Gastrocnemius medialis (tissue), 4 donors: ENCODE data around the gene AGAP1. TPM values are rescaled to one million over a fixed set of nuclear protein-coding genes. Genes with fewer than 3 reads are reported as not detected.

Experiments used
- ATAC-seq, 2 donors: fragments of 150-250 bp; one replicate each; pipeline ENCODE4 v1.9.1; 2016
- DNase-seq, 2 donors: peaks; one replicate each; pipeline ENCODE4 v3.0.0-alpha.2; 2019
- H3K27ac ChIP-seq, 4 donors: fragments of 200-600 bp; sonication (generic); 1 replicate in 1 of 4; 2 replicates in 3 of 4; pipeline ENCODE4 v1.5.1; 2016 to 2018; ENCODE audit warnings: mild to moderate bottlenecking in 2 of 4, moderate library complexity in 1 of 4
- H3K27me3 ChIP-seq, 3 donors: fragments of 200-600 bp; sonication (generic) in 2 of 3; 1 replicate in 1 of 3; 2 replicates in 2 of 3; pipeline versions ENCODE4 v1.5.1 to v1.6.0; 2016 to 2019; ENCODE audit warnings: mild to moderate bottlenecking in 1 of 3, moderate library complexity in 1 of 3
- H3K36me3 ChIP-seq, 2 donors: fragments of 200-600 bp; sonication (generic) in 1 of 2; one replicate each; pipeline ENCODE4 v1.5.1; 2017 to 2018
- H3K4me1 ChIP-seq, 2 donors: fragments of 200-600 bp; sonication (generic) in 1 of 2; one replicate each; pipeline ENCODE4 v1.5.1; 2016 to 2017; ENCODE audit warnings: mild to moderate bottlenecking in 2 of 2
- H3K4me3 ChIP-seq, 4 donors: fragments of 200-600 bp; sonication (generic) in 3 of 4; 1 replicate in 1 of 4; 2 replicates in 3 of 4; pipeline ENCODE4 v1.5.1; 2016 to 2019; ENCODE audit warnings: mild to moderate bottlenecking in 2 of 4
- H3K9me3 ChIP-seq, 3 donors: fragments of 200-600 bp; sonication (generic) in 2 of 3; 1 replicate in 1 of 3; 2 replicates in 2 of 3; pipeline ENCODE4 v1.5.1; 2016 to 2019
- CTCF ChIP-seq, 5 experiments: fragments of 450-650 bp in 3 of 5; fragments of 200-600 bp in 2 of 5; sonication (generic) in 2 of 5; IDR thresholded peaks in 4 of 5; conservative IDR thresholded peaks in 1 of 5; 1 replicate in 4 of 5; 2 replicates in 1 of 5; pipeline ENCODE4 v1.5.1; 2016 to 2019; ENCODE audit warnings: antibody characterized with exemption in 5 of 5, mild to moderate bottlenecking in 3 of 5, moderate library complexity in 3 of 5
- POLR2A ChIP-seq, 2 donors: fragments of 450-650 bp; IDR thresholded peaks; one replicate each; pipeline ENCODE4 v1.6.1; 2017; ENCODE audit warnings: antibody characterized with exemption in 2 of 2, mild to moderate bottlenecking in 2 of 2, moderate library complexity in 2 of 2
- in situ Hi-C, 4 donors: fragments of 200-750 bp; cut with MboI; loops; one replicate each; pipeline versions ENCODE4 v1.15.0 to v1.8.0; 2017; ENCODE audit warnings: low sequenced_read_pairs in 4 of 4
- intact Hi-C: fragments of 100-400 bp; cut with DNase I; formaldehyde crosslinking; loops from one replicate; pipeline ENCODE4 v1.15.1; 2023; ENCODE audit warnings: low total_unique reads
- total RNA-seq, 4 donors: library from RNA; depleted of rRNA; stranded (reverse); fragments of >200 nt; gene quantifications; one replicate each; pipeline versions ENCODE4 v1.1.0 to v1.2.3, GENCODE V29; 2016

AGAP1 gene
- total RNA-seq, 4 donors from 2014 or later = 8.5 to 26.8 (median 14.4) TPM

GRCh38 chr2:235793163-235793752, 299.4 kb downstream of the AGAP1 start:
- no peak overlapping the region for H3K4me3 ChIP-seq
- no peaks in the 10 kb centered on the region for H3K9me3 ChIP-seq
- ATAC-seq (no peak), DNase-seq (no peak)
- no peak overlapping the region for H3K27ac ChIP-seq
- no peaks in the 10 kb centered on the region for H3K27me3 ChIP-seq
- intact Hi-C loops (no loop called here), in situ Hi-C loops (loop anchor here in 2 of 4 donors (25.0 kb wide), 1 partner anchor 1269 kb away; no protein-coding TSS in a partner anchor)
- TF ChIP-seq POLR2A (IDR thresholded peaks at IDR 0.05) (no peak), CTCF (IDR thresholded peaks at IDR 0.05 in 4 of 5, conservative IDR thresholded peaks at IDR 0.05 in 1 of 5) (no peak)
- H3K36me3 ChIP-seq = no peaks in the 10 kb centered on the region
- no peaks in the 10 kb centered on the region for H3K4me1 ChIP-seq

- DNase-seq = no peak
- no peak for TF ChIP-seq CTCF (IDR thresholded peaks at IDR 0.05 in 4 of 5, conservative IDR thresholded peaks at IDR 0.05 in 1 of 5)
- no peak for TF ChIP-seq POLR2A (IDR thresholded peaks at IDR 0.05)
- H3K27ac ChIP-seq = no peak overlapping the region
- H3K27me3 ChIP-seq = no peaks in the 10 kb centered on the region
- no peak overlapping the region for H3K4me3 ChIP-seq
- intact Hi-C loops = no loop called here
- no peak for ATAC-seq
- no peaks in the 10 kb centered on the region for H3K9me3 ChIP-seq
- no peaks in the 10 kb centered on the region for H3K4me1 ChIP-seq
- in situ Hi-C loops = loop anchor here in 2 of 4 donors (25.0 kb wide), 1 partner anchor 1263 kb away; no protein-coding TSS in a partner anchor
- H3K36me3 ChIP-seq = peaks cover 0 to 21% of the 10 kb centered on the region in 2 donors
Measured at GRCh38 chr2:235799281-235799680, 305.4 kb downstream of the AGAP1 start.

DNA sequence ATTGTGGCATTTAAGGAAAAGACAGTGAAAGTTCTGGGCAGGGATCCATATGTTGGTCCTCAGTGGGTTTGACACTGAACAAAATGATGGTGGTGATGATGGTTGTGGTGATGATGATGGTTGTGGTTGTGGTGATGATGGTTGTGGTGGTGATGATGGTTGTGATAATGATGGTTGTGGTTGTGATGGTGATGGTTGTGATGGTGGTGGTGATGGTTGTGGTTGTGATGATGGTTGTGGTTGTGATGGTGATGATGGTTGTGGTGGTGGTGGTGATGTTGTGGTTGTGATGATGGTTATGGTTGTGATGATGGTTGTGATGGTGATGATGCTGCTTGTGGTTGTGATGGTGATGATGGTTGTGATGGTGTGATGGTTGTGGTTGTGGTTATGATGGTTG, 308.7 kb downstream of the AGAP1 start:
- H3K27ac ChIP-seq = no peak overlapping the region
- no peaks in the 10 kb centered on the region for H3K27me3 ChIP-seq
- H3K4me3 ChIP-seq = no peak overlapping the region
- TF ChIP-seq POLR2A (IDR thresholded peaks at IDR 0.05) = no peak
- TF ChIP-seq CTCF (IDR thresholded peaks at IDR 0.05 in 4 of 5, conservative IDR thresholded peaks at IDR 0.05 in 1 of 5) = no peak
- H3K36me3 ChIP-seq = peaks cover 0 to 24% of the 10 kb centered on the region in 2 donors
- intact Hi-C loops (no loop called here), in situ Hi-C loops (no loop called here)
- no peaks in the 10 kb centered on the region for H3K4me1 ChIP-seq
- DNase-seq (no peak), ATAC-seq (no peak)
- H3K9me3 ChIP-seq = no peaks in the 10 kb centered on the region

- no peaks in the 10 kb centered on the region for H3K4me1 ChIP-seq
- in situ Hi-C loops = no loop called here
- TF ChIP-seq POLR2A (IDR thresholded peaks at IDR 0.05) (no peak), CTCF (IDR thresholded peaks at IDR 0.05 in 4 of 5, conservative IDR thresholded peaks at IDR 0.05 in 1 of 5) (peak in 1 of 5 experiments; percentile 28)
- no peak overlapping the region for H3K4me3 ChIP-seq
- intact Hi-C loops = no loop called here
- no peak overlapping the region for H3K27ac ChIP-seq
- no peaks in the 10 kb centered on the region for H3K9me3 ChIP-seq
- no peak for DNase-seq
- no peaks in the 10 kb centered on the region for H3K27me3 ChIP-seq
- no peak for ATAC-seq
- H3K36me3 ChIP-seq = peaks cover 0 to 26% of the 10 kb centered on the region in 2 donors
Measured at GRCh38 chr2:235803028-235803427, 309.2 kb downstream of the AGAP1 start.

- no peaks in the 10 kb centered on the region for H3K27me3 ChIP-seq
- no peak overlapping the region for H3K4me3 ChIP-seq
- ATAC-seq (no peak), DNase-seq (no peak)
- H3K27ac ChIP-seq = no peak overlapping the region
- intact Hi-C loops = no loop called here
- in situ Hi-C loops = no loop called here
- TF ChIP-seq POLR2A (IDR thresholded peaks at IDR 0.05) (no peak), CTCF (IDR thresholded peaks at IDR 0.05 in 4 of 5, conservative IDR thresholded peaks at IDR 0.05 in 1 of 5) (no peak)
- peaks cover 0 to 25% of the 10 kb centered on the region in 2 donors for H3K36me3 ChIP-seq
- H3K9me3 ChIP-seq = no peaks in the 10 kb centered on the region
- no peaks in the 10 kb centered on the region for H3K4me1 ChIP-seq
Measured at GRCh38 chr2:235804676-235805075, 310.8 kb downstream of the AGAP1 start.
